OCI-LY1 (cell line): Measurements from ENCODE around the gene C22orf15.

Source experiments
- H2AFZ ChIP-seq: fragments of 200-600 bp; sonication (generic), shearing (Covaris generic); 2 replicates; pipeline ENCODE4 v1.6.0; 2014; ENCODE audit warnings: antibody characterized with exemption, mild to moderate bottlenecking, low read length
- H3F3A ChIP-seq: fragments of 200-600 bp; sonication (generic), shearing (Covaris generic); 2 replicates; pipeline ENCODE4 v1.6.0; 2014; ENCODE audit warnings: mild to moderate bottlenecking, antibody characterized with exemption, low read length, moderate library complexity; ENCODE audit not compliant: insufficient read depth
- H3K27ac ChIP-seq: fragments of 200-600 bp; sonication (generic); 2 replicates; pipeline ENCODE4 v1.5.1; 2014; ENCODE audit warnings: low read length, mixed run types, mild to moderate bottlenecking, low read depth; ENCODE audit not compliant: poor library complexity, severe bottlenecking
- H3K27me3 ChIP-seq: fragments of 200-600 bp; sonication (generic); 2 replicates; pipeline ENCODE4 v1.6.0; 2014; ENCODE audit warnings: antibody characterized with exemption, mild to moderate bottlenecking, low read length, moderate library complexity; ENCODE audit not compliant: insufficient read depth
- H3K36me3 ChIP-seq: fragments of 200-600 bp; sonication (generic); 2 replicates; pipeline ENCODE4 v1.6.1; 2014; ENCODE audit warnings: mild to moderate bottlenecking, antibody characterized with exemption, low read length, moderate library complexity, mixed read lengths; ENCODE audit not compliant: insufficient read depth
- H3K4me1 ChIP-seq: fragments of 200-600 bp; sonication (generic); 2 replicates; pipeline ENCODE4 v1.5.1; 2014; ENCODE audit warnings: mild to moderate bottlenecking, low read length, moderate library complexity; ENCODE audit not compliant: insufficient read depth, severe bottlenecking
- H3K4me2 ChIP-seq: fragments of 200-600 bp; sonication (generic), shearing (Covaris generic); 2 replicates; pipeline ENCODE4 v1.6.1; 2014; ENCODE audit warnings: low read length
- H3K4me3 ChIP-seq: fragments of 200-600 bp; sonication (generic); 2 replicates; pipeline ENCODE4 v1.5.1; 2014; ENCODE audit warnings: low read length, low read depth, mild to moderate bottlenecking, mixed read lengths; ENCODE audit not compliant: poor library complexity, severe bottlenecking
- H3K79me2 ChIP-seq: fragments of 200-600 bp; shearing (Covaris generic); 2 replicates; pipeline ENCODE4 v1.6.1; 2016; ENCODE audit warnings: mixed run types, low read length, mixed read lengths; ENCODE audit not compliant: insufficient read depth
- H3K9ac ChIP-seq: fragments of 200-600 bp; sonication (generic), shearing (Covaris generic); 2 replicates; pipeline ENCODE4 v1.6.1; 2014; ENCODE audit warnings: mild to moderate bottlenecking, low read length, mixed read lengths
- H3K9me2 ChIP-seq: fragments of 200-600 bp; sonication (generic), shearing (Covaris generic); 2 replicates; pipeline ENCODE4 v1.6.1; 2014; ENCODE audit warnings: low read depth, mild to moderate bottlenecking, low read length, mixed read lengths
- H3K9me3 ChIP-seq: fragments of 200-600 bp; shearing (Covaris generic); 2 replicates; pipeline ENCODE4 v1.6.1; 2014; ENCODE audit warnings: low read length, mixed read lengths
- H4K20me1 ChIP-seq: fragments of 200-600 bp; sonication (generic), shearing (Covaris generic); 2 replicates; pipeline ENCODE4 v1.6.0; 2016; ENCODE audit warnings: mild to moderate bottlenecking, low read length; ENCODE audit not compliant: insufficient read depth
- EZH2 ChIP-seq: fragments of 200-600 bp; sonication (generic), shearing (Covaris generic); IDR thresholded peaks from 2 replicates; pipeline ENCODE4 v1.8.0; 2017; ENCODE audit warnings: borderline replicate concordance, mixed run types, mild to moderate bottlenecking, antibody characterized with exemption, low read length, moderate library complexity, mixed read lengths
- TF ChIP-seq, protein P1 (sequence below): fragments of 200-600 bp; sonication (generic), shearing (Covaris generic); IDR thresholded peaks from 2 replicates; pipeline ENCODE4 v1.5.1; 2017; ENCODE audit warnings: mild to moderate bottlenecking, antibody characterized with exemption, low read length, moderate library complexity, mixed read lengths

C22orf15 gene

DNA sequence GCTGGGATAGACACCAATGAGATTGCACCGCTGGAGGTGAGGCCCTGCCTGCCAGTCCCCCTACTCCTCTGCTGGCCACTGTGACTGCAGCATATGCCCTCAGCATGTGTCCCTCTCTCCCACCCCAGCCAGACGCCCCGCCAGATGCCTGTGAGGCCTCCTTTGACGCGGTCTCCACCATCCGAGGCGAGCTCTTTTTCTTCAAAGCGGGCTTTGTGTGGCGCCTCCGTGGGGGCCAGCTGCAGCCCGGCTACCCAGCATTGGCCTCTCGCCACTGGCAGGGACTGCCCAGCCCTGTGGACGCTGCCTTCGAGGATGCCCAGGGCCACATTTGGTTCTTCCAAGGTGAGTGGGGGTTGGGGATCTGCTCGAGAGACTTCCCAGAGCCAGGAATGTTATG, 18.3 kb downstream of the C22orf15 start:
- peaks cover under 1% of the 10 kb centered on the region for H3K4me1 ChIP-seq
- H3K36me3 ChIP-seq, result no peaks in the 10 kb centered on the region
- no peak overlapping the region for H3K9ac ChIP-seq
- TF ChIP-seq, protein P1, sequence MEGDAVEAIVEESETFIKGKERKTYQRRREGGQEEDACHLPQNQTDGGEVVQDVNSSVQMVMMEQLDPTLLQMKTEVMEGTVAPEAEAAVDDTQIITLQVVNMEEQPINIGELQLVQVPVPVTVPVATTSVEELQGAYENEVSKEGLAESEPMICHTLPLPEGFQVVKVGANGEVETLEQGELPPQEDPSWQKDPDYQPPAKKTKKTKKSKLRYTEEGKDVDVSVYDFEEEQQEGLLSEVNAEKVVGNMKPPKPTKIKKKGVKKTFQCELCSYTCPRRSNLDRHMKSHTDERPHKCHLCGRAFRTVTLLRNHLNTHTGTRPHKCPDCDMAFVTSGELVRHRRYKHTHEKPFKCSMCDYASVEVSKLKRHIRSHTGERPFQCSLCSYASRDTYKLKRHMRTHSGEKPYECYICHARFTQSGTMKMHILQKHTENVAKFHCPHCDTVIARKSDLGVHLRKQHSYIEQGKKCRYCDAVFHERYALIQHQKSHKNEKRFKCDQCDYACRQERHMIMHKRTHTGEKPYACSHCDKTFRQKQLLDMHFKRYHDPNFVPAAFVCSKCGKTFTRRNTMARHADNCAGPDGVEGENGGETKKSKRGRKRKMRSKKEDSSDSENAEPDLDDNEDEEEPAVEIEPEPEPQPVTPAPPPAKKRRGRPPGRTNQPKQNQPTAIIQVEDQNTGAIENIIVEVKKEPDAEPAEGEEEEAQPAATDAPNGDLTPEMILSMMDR, result no peak
- TF ChIP-seq EZH2, result no peak
- H3K9me3 ChIP-seq, result no peaks in the 10 kb centered on the region
- H3K9me2 ChIP-seq, result no peaks in the 10 kb centered on the region
- H3F3A ChIP-seq, result no peaks in the 10 kb centered on the region
- H3K27ac ChIP-seq, result no peak overlapping the region
- no peaks in the 10 kb centered on the region for H3K79me2 ChIP-seq
- 0 out of 2 replicates have a peak, but pooled peaks cover 4% of the 10 kb centered on the region for H3K27me3 ChIP-seq
- H2AFZ ChIP-seq, result no peak overlapping the region
- no peaks in the 10 kb centered on the region for H4K20me1 ChIP-seq
- no peak overlapping the region for H3K4me2 ChIP-seq
- no peak overlapping the region for H3K4me3 ChIP-seq

GRCh38 chr22:23781511-23782183, 18.9 kb downstream of the C22orf15 start:
- Histone ChIP-seq H2AFZ (no peak overlapping the region), H3K9ac (no peak overlapping the region), H4K20me1 (no peaks in the 10 kb centered on the region), H3K27ac (no peak overlapping the region), H3F3A (no peaks in the 10 kb centered on the region), H3K9me2 (no peaks in the 10 kb centered on the region), H3K4me3 (no peak overlapping the region), H3K79me2 (no peaks in the 10 kb centered on the region), H3K9me3 (no peaks in the 10 kb centered on the region), H3K36me3 (no peaks in the 10 kb centered on the region), H3K4me1 (peaks cover 6% of the 10 kb centered on the region), H3K27me3 (0 out of 2 replicates have a peak, but pooled peaks cover 4% of the 10 kb centered on the region), H3K4me2 (no peak overlapping the region)
- TF ChIP-seq, protein P1, result no peak
- TF ChIP-seq EZH2, result no peak

GRCh38 chr22:23782252-23782651, 19.5 kb downstream of the C22orf15 start:
- Histone ChIP-seq H4K20me1 (no peaks in the 10 kb centered on the region), H3K27me3 (0 out of 2 replicates have a peak, but pooled peaks cover 4% of the 10 kb centered on the region), H3K27ac (no peak overlapping the region), H2AFZ (no peak overlapping the region), H3K9me3 (no peaks in the 10 kb centered on the region), H3K9me2 (no peaks in the 10 kb centered on the region), H3K9ac (no peak overlapping the region), H3K79me2 (no peaks in the 10 kb centered on the region), H3F3A (no peaks in the 10 kb centered on the region), H3K4me2 (no peak overlapping the region), H3K4me1 (peaks cover 7% of the 10 kb centered on the region), H3K4me3 (no peak overlapping the region), H3K36me3 (no peaks in the 10 kb centered on the region)
- TF ChIP-seq, protein P1, result no peak
- TF ChIP-seq EZH2, result no peak
